Left ventricle myocardium inferior (tissue), 1 donor: ENCODE data around the gene MAGI2. TPM values are rescaled to one million over a fixed set of nuclear protein-coding genes. Genes with fewer than 3 reads are reported as not detected.

Source experiments
- DNase-seq: peaks from one replicate; pipeline ENCODE4 v3.0.0-alpha.2; 2020
- H3K27ac ChIP-seq: fragments of 200-600 bp; replicated peaks from 2 replicates; pipeline ENCODE4 v1.8.0; 2021
- H3K27me3 ChIP-seq: fragments of 200-600 bp; 2 replicates; pipeline ENCODE4 v1.8.0; 2021; ENCODE audit warnings: low read depth
- H3K36me3 ChIP-seq: fragments of 200-600 bp; 2 replicates; pipeline ENCODE4 v1.8.0; 2021
- H3K4me1 ChIP-seq: fragments of 200-600 bp; 2 replicates; pipeline ENCODE4 v1.8.0; 2021
- H3K4me3 ChIP-seq: fragments of 200-600 bp; 2 replicates; pipeline ENCODE4 v1.8.0; 2021; ENCODE audit warnings: mild to moderate bottlenecking, moderate library complexity
- H3K9me3 ChIP-seq: fragments of 200-600 bp; replicated peaks from 2 replicates; pipeline ENCODE4 v1.8.0; 2021
- intact Hi-C: fragments of 100-400 bp; cut with micrococcal nuclease; formaldehyde crosslinking; loops from one replicate; pipeline ENCODE4 v1.11.0; 2022
- total RNA-seq: library from RNA; stranded (reverse); fragmentation: NEBNext Ultra II Directional; extraction: Animal tissue kit (Norgen Biotek cat#: 25700); gene quantifications from one replicate; pipeline ENCODE4 v1.2.1, GENCODE V29; 2021
- TF ChIP-seq, protein P1 (sequence below): fragments of 200-600 bp; IDR thresholded peaks from 2 replicates; pipeline ENCODE4 v1.8.0; 2021; ENCODE audit warnings: antibody characterized with exemption, mild to moderate bottlenecking, borderline replicate concordance
- donor health status: DM: no; HTN: yes; CAD: no; lungs with severe emphysema.

The MAGI2 gene
- total RNA-seq, 1 donor from 2014 or later = 4.5 TPM

DNA sequence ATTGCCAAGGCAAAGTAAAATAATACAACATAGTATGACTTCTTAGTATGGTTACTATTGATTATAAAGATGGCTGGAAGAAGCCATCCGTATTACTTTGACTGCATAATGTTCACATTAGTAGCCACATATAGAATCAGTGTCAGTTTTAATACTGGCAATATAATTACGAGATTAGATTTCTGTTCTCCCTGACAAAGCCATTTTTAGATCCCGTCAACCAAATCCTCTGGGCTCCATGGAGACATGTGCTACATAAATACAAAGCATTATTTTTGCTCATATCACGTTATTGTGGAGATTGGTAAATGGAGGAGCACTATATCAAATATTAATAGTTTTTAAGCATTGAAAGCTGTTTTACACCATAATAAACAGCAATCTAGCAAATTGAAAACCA lies 124.0 kb downstream of the MAGI2 start:
- Histone ChIP-seq H3K36me3 (no peaks in the 10 kb centered on the region), H3K9me3 (no peaks in the 10 kb centered on the region), H3K27ac (no peak overlapping the region), H3K4me1 (no peaks in the 10 kb centered on the region), H3K27me3 (no peaks in the 10 kb centered on the region), H3K4me3 (no peak overlapping the region)
- TF ChIP-seq, protein P1, sequence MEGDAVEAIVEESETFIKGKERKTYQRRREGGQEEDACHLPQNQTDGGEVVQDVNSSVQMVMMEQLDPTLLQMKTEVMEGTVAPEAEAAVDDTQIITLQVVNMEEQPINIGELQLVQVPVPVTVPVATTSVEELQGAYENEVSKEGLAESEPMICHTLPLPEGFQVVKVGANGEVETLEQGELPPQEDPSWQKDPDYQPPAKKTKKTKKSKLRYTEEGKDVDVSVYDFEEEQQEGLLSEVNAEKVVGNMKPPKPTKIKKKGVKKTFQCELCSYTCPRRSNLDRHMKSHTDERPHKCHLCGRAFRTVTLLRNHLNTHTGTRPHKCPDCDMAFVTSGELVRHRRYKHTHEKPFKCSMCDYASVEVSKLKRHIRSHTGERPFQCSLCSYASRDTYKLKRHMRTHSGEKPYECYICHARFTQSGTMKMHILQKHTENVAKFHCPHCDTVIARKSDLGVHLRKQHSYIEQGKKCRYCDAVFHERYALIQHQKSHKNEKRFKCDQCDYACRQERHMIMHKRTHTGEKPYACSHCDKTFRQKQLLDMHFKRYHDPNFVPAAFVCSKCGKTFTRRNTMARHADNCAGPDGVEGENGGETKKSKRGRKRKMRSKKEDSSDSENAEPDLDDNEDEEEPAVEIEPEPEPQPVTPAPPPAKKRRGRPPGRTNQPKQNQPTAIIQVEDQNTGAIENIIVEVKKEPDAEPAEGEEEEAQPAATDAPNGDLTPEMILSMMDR = no peak
- no peak for DNase-seq
- intact Hi-C loops = no loop called here

DNA sequence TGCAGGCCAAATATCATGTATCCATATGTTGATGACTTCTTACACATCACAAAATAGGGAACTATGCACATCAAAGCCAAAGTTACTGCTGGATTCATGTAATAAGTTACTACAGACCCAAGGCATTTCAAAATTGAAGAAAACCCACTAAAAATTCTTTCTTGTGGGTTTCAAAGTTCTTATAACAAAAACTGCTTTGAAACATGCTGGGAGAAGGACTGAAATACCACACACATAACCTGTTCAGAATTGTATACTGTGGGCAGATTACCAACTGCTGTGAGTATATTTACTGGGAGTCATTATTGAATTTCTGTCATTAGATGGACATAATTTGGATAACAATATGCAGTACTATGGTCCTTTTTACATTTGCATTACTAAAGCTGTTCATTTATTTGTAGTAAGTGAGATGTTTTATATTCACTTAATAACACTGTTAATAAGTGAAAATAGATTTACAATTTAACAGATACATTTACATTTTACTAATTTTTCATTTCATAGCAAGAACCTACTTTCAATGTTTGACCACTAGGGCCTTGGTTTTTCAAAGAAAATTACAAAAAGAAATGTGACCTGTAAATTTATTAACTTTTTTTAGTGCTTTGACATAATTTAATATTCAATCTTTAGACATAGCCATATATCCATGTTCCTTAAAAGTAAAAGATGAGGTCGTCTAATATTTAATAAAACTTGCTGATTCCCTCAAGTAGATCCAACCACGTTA lies 132.6 kb downstream of the MAGI2 start:
- no peak for DNase-seq
- H3K9me3 ChIP-seq = no peaks in the 10 kb centered on the region
- no peaks in the 10 kb centered on the region for H3K36me3 ChIP-seq
- no peaks in the 10 kb centered on the region for H3K27me3 ChIP-seq
- intact Hi-C loops = no loop called here
- H3K27ac ChIP-seq = no peak overlapping the region
- TF ChIP-seq, protein P1 = no peak
- H3K4me3 ChIP-seq = no peak overlapping the region
- no peaks in the 10 kb centered on the region for H3K4me1 ChIP-seq

DNA sequence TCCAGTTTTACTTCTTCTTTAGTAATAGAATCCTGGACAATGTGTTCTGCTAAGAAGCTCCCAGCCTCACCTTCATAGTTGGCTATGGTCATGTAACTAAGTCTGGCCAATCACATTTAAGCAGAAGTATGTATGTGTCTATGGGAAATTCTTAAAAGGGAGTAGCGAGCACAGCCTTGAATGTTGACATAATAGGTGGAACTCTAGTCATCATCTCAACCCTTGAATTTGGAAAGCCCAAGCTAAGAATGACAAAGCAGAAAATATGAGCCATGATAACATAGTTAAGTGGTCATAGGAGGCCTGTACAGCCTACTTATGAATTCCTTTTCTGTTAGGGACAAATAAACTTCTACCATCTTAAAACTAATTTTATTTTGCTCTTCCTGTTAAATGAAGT lies 134.1 kb downstream of the MAGI2 start:
- Histone ChIP-seq H3K27me3 (no peaks in the 10 kb centered on the region), H3K27ac (no peak overlapping the region), H3K4me3 (no peak overlapping the region), H3K36me3 (no peaks in the 10 kb centered on the region), H3K9me3 (no peaks in the 10 kb centered on the region), H3K4me1 (no peaks in the 10 kb centered on the region)
- TF ChIP-seq, protein P1 = no peak
- intact Hi-C loops = no loop called here
- no peak for DNase-seq

DNA sequence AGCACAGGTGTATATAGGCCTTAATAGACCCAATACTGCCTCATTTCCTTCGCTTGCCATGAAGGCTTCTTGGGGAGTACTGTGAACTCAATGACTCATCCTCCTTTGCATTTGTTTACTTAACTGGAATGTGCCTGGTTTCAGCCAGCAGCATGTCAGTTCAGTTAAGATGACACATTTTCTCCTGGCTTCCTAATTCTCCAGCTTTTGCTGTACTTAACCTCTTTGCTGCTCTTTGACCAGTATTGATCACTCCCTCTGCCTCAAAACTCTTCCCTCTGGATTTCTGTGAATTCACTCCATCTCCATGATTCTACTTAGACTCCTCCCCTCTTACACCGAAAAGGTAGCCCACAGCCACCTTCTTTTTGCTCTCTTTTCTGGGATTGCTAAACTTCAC lies 135.7 kb downstream of the MAGI2 start:
- Histone ChIP-seq H3K4me1 (no peaks in the 10 kb centered on the region), H3K4me3 (no peak overlapping the region), H3K36me3 (no peaks in the 10 kb centered on the region), H3K27ac (no peak overlapping the region), H3K9me3 (no peaks in the 10 kb centered on the region), H3K27me3 (no peaks in the 10 kb centered on the region)
- DNase-seq = no peak
- TF ChIP-seq, protein P1 = no peak
- intact Hi-C loops = no loop called here

DNA sequence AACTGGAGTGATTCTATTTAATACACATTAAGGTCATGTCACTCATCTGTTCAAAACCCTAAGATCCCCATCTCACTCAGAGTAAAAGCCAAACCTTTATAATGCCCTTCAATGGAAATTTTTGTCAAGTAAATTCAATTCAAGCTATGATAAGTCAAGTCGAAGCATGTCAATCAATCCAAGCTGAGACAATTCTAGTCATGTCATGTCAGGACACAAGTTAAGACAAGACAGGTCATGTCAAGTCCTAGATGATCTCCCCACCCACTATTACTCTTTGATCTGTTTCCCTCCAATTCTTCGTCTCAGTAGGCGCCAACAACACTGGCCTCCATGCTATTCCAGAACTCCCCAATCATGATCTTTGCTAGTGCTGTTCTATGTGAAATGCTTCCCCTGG lies 141.4 kb downstream of the MAGI2 start:
- H3K27ac ChIP-seq = no peak overlapping the region
- TF ChIP-seq, protein P1 = no peak
- no peaks in the 10 kb centered on the region for H3K9me3 ChIP-seq
- H3K27me3 ChIP-seq = no peaks in the 10 kb centered on the region
- no peaks in the 10 kb centered on the region for H3K36me3 ChIP-seq
- no peak for DNase-seq
- intact Hi-C loops = no loop called here
- H3K4me1 ChIP-seq = peaks cover 4% of the 10 kb centered on the region
- no peak overlapping the region for H3K4me3 ChIP-seq
